COLO829 (cell line): ENCODE results near the gene PCBP2.
A peak's percentile ranks its signal among the peaks of the same experiment; 100 is the strongest.

Source experiments
- DNase-seq: peaks from one replicate; pipeline ENCODE4 v3.0.0; 2012; ENCODE audit warnings: low spot score

Gene PCBP2

GRCh38 chr12:53508534-53509170, 56.8 kb downstream of the PCBP2 start:
- peak; percentile 72 for DNase-seq

GRCh38 chr12:53510181-53510812, 58.4 kb downstream of the PCBP2 start:
- no peak for DNase-seq

DNA sequence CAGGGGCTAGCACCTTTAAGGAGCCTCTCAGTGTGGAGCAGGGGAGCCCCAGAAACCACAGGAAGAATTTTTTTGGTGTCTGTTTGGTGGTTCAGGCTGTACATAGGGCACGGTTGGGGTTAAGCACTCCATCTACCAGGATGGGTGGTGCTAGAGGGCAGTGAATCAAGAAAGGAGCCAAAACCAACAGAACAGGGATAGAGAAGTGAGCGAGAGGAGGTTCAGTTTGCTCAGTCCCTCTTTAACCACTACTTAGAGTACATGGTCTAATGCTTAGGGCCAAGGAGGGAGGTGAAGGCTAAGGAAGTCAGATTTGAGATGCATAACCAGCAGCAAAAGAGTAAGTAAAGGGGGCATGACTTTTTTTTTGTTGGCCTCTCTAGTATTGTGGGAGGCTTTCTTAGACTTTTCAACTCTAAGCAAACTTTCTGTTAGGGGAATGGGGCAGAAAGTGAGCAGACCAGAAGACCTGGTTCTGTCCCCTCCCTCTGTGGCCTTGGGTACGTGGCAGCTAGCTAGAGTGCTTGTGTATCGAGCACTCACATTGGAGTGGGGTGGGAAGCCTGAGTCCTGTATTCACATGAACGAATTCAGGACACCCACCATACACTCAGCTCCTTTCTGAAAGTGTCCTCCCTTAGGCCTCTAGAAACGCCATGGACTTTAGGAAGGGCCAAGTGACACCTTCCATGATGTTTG, 62.0 kb downstream of the PCBP2 start:
- DNase-seq, result no peak

- DNase-seq, result no peak
Measured at GRCh38 chr12:53514628-53515290, 62.9 kb downstream of the PCBP2 start.

DNA sequence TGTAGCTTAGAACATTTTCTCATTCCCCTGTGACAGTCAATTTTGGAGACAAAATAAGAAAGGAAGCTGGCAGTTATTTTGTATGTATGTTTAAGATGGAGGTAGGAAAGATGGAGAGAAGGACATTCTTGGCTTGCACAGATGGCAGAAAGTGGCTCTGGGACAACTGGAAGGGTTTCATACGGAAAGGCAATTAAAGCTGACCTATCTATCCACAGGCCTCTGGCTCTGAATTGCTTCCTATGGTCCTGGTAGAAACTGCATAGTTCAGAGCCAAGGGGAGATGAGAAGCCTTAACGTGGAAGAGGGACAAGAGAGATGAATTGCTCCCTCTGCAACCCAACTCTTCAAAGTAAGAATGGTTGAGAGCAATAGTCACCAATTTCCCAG, 63.4 kb downstream of the PCBP2 start:
- no peak for DNase-seq

DNA sequence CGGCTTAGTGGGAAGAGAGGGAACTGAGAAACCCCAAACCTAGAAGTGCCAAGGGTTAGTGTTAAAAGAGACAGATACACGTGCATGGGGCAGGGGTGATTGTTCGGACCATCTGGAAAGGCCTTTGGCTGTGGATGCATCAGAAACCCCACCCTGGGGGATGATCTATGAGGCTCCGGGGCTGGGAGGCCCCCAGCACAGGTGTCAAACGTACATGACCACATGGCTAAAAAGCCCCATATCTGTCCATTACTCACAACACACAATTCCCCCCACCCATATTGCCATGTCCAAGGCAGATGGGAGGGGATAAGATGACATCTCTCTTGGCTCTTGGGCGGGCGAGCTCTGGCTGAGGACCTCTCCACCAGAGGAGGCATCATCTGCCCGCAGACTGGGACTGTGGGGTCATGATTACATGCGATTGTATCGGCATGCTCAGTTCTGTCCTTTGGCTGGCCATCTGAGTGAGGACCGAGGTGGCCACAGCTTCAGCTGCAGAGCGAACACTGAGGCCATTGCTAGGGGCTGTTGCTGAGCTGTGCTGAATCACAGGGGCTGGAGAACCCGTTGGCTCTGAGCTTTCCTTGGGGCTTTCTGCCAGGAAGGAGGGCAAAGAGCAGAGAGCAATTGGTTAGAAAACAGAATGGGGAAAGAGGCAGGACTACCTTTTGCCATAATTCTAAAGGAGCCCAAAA, 65.0 kb downstream of the PCBP2 start:
- no peak for DNase-seq

GRCh38 chr12:53518381-53518780, 66.5 kb downstream of the PCBP2 start:
- DNase-seq, result no peak

- no peak for DNase-seq
Measured at GRCh38 chr12:53523131-53523530, 71.2 kb downstream of the PCBP2 start.

GRCh38 chr12:53524476-53524875, 72.6 kb downstream of the PCBP2 start:
- DNase-seq, result no peak

- DNase-seq, result no peak
Measured at GRCh38 chr12:53530061-53530460, 78.2 kb downstream of the PCBP2 start.
